GM12878 (cell line): ENCODE data around the gene SLC26A11. TPM values are rescaled to one million over a fixed set of nuclear protein-coding genes. Genes with fewer than 3 reads are reported as not detected.

Source experiments
- ATAC-seq: fragments of 200-7000 bp; cut with Tn5 transposase; 3 replicates; pipeline ENCODE4 v1.9.1; 2020; ENCODE audit warnings: mild to moderate bottlenecking, moderate library complexity
- BruUV-seq: library from RNA; stranded (reverse); fragments of 400-500 nt; replicated peaks from 2 replicates; lab custom pipeline; 2021; lab: Mats Ljungman, UMichigan
- CTCF ChIA-PET: fragments of 300-600 bp; sonication (Branson Sonifier 250); formaldehyde crosslinking; extraction: SDS; loops from one replicate; lab custom pipeline; 2021; ENCODE audit warnings: inconsistent platforms; lab: Yijun Ruan, JAX
- POLR2A ChIA-PET: fragments of 350-600 bp; formaldehyde crosslinking; extraction: SDS; loops from one replicate; lab custom pipeline; 2021; ENCODE audit warnings: inconsistent platforms; lab: Charles Lee
- RAD21 ChIA-PET: fragments of 300-600 bp; sonication (Branson Sonifier 250); formaldehyde crosslinking; loops from one replicate; lab custom pipeline; 2023; ENCODE audit warnings: antibody characterized with exemption; ENCODE audit not compliant: unreplicated experiment; lab: Charles Lee
- SMC1A ChIA-PET: fragments of 300-600 bp; sonication (Branson Sonifier 250); formaldehyde crosslinking; loops from one replicate; lab custom pipeline; 2023; ENCODE audit not compliant: unreplicated experiment, uncharacterized antibody; lab: Charles Lee
- DNase-seq: peaks from one replicate; pipeline ENCODE4 v3.0.0-alpha.2; 2011; ENCODE audit warnings: low read depth, low spot score
- FAIRE-seq: peaks from 3 replicates; lab custom pipeline; 2011; peaks lifted over from hg19 to GRCh38; lab: Jason Lieb, UNC
- H2AFZ ChIP-seq: 2 replicates; pipeline ENCODE4 v1.6.0; 2011; ENCODE audit warnings: low read depth, low read length, control low read depth; ENCODE audit not compliant: control insufficient read depth
- H3K27ac ChIP-seq: 2 replicates; pipeline ENCODE4 v1.5.1; 2011; ENCODE audit warnings: control low read depth; ENCODE audit not compliant: control insufficient read depth, insufficient read depth
- H3K27me3 ChIP-seq, 2 experiments: replicated peaks in 1 of 2; 2 replicates each; pipeline versions ENCODE4 v1.6.0 to v1.6.1; 2011; ENCODE audit warnings: low read length in 1 of 2; ENCODE audit not compliant: control insufficient read depth in 2 of 2, insufficient read depth in 2 of 2
- H3K36me3 ChIP-seq, 2 experiments: 2 replicates each; pipeline ENCODE4 v1.5.1; 2011; ENCODE audit warnings: low read length in 1 of 2; ENCODE audit not compliant: control insufficient read depth in 2 of 2, insufficient read depth in 2 of 2
- H3K4me1 ChIP-seq: 2 replicates; pipeline ENCODE4 v1.6.1; 2011; ENCODE audit warnings: mild to moderate bottlenecking, low read length, moderate library complexity, mixed read lengths; ENCODE audit not compliant: control insufficient read depth, insufficient read depth
- H3K4me2 ChIP-seq: 2 replicates; pipeline ENCODE4 v1.6.0; 2011; ENCODE audit warnings: control low read depth; ENCODE audit not compliant: control insufficient read depth, insufficient read depth
- H3K4me3 ChIP-seq: fragments of 200-600 bp; sonication (generic); 2 replicates; pipeline ENCODE4 v1.5.1; 2016
- H3K79me2 ChIP-seq: 2 replicates; pipeline ENCODE4 v1.6.0; 2011; ENCODE audit warnings: low read length; ENCODE audit not compliant: control insufficient read depth, insufficient read depth
- H3K9ac ChIP-seq: 2 replicates; pipeline ENCODE4 v1.8.0; 2011; ENCODE audit warnings: low read length, control low read depth, mixed read lengths; ENCODE audit not compliant: control insufficient read depth, insufficient read depth
- H3K9me3 ChIP-seq: replicated peaks from 3 replicates; pipeline ENCODE4 v1.5.1; 2011; ENCODE audit warnings: mild to moderate bottlenecking, low read length; ENCODE audit not compliant: control insufficient read depth, insufficient read depth
- H4K20me1 ChIP-seq: 2 replicates; pipeline ENCODE4 v1.6.0; 2011; ENCODE audit not compliant: control insufficient read depth, insufficient read depth
- BCL11A ChIP-seq: IDR thresholded peaks from 2 replicates; pipeline ENCODE4 v1.6.1; 2011; ENCODE audit warnings: low read depth, low read length
- E2F8 ChIP-seq: fragments of 450-650 bp; IDR thresholded peaks from 2 replicates; pipeline ENCODE4 v1.6.1; 2018; ENCODE audit warnings: mild to moderate bottlenecking, low read depth, moderate library complexity; ENCODE audit not compliant: partially characterized antibody
- E4F1 ChIP-seq: fragments of 450-650 bp; IDR thresholded peaks from 2 replicates; pipeline ENCODE4 v1.6.1; 2018; ENCODE audit warnings: borderline replicate concordance, mild to moderate bottlenecking; ENCODE audit not compliant: partially characterized antibody
- EED ChIP-seq: sonication (generic); IDR thresholded peaks from 2 replicates; pipeline ENCODE4 v1.6.1; 2016; ENCODE audit warnings: antibody characterized with exemption, low read depth
- ESRRA ChIP-seq: IDR thresholded peaks from 2 replicates; pipeline ENCODE4 v1.6.1; 2012; ENCODE audit warnings: mild to moderate bottlenecking, low read length, improper control_type of control experiment
- MEF2A ChIP-seq: IDR thresholded peaks from 2 replicates; pipeline ENCODE4 v1.6.1; 2011; ENCODE audit warnings: low read depth, mild to moderate bottlenecking, low read length, moderate library complexity; ENCODE audit not compliant: insufficient read depth
- PML ChIP-seq: IDR thresholded peaks from 2 replicates; pipeline ENCODE4 v1.6.1; 2012; ENCODE audit warnings: low read length, inconsistent platforms
- RFX5 ChIP-seq: IDR thresholded peaks from 2 replicates; pipeline ENCODE4 v1.6.1; 2011; ENCODE audit warnings: low read depth, low read length, improper control_type of control experiment
- SMC3 ChIP-seq: IDR thresholded peaks from 2 replicates; pipeline ENCODE4 v1.6.1; 2011; ENCODE audit warnings: low read length, improper control_type of control experiment, borderline replicate concordance
- SP1 ChIP-seq: IDR thresholded peaks from one replicate; pipeline ENCODE4 v1.6.1; 2011; ENCODE audit warnings: low read depth, low read length
- SPI1 ChIP-seq: IDR thresholded peaks from 2 replicates; pipeline ENCODE4 v1.6.1; 2011; ENCODE audit warnings: low read depth, mild to moderate bottlenecking, low read length, moderate library complexity, borderline replicate concordance; ENCODE audit not compliant: insufficient read depth
- TBL1XR1 ChIP-seq: IDR thresholded peaks from 2 replicates; pipeline ENCODE4 v1.6.1; 2012; ENCODE audit warnings: low read depth, low read length, improper control_type of control experiment
- ZBTB11 ChIP-seq: fragments of 450-650 bp; formaldehyde crosslinking; IDR thresholded peaks from 2 replicates; pipeline ENCODE4 v1.5.0; 2022; ENCODE audit warnings: mild to moderate bottlenecking, missing genetic modification characterization
- ZBTB33 ChIP-seq: fragments of 450-650 bp; IDR thresholded peaks from 2 replicates; pipeline ENCODE4 v1.6.1; 2017; ENCODE audit warnings: mild to moderate bottlenecking
- ZNF217 ChIP-seq: fragments of 450-650 bp; IDR thresholded peaks from 2 replicates; pipeline ENCODE4 v1.6.1; 2017; ENCODE audit warnings: antibody characterized with exemption, mild to moderate bottlenecking
- WGBS: methylation state at CpG from one replicate; pipeline ENCODE4 v1.1.6; 2016; ENCODE audit warnings: low lambda C conversion rate; ENCODE audit not compliant: insufficient replicate concordance, insufficient coverage; ENCODE audit errors: missing lambda C conversion rate; 5-methylcytosine and 5-hydroxymethylcytosine counted together
- in situ Hi-C: fragments of 300-500 bp; cut with MboI; formaldehyde crosslinking; loops from 9 replicates; pipeline ENCODE4 v1.14.3; 2018; ENCODE audit warnings: mixed read lengths
- intact Hi-C: fragments of 100-400 bp; cut with micrococcal nuclease; formaldehyde crosslinking; loops from one replicate; pipeline ENCODE4 v1.14.2; 2022; ENCODE audit not compliant: unreplicated experiment
- polyA plus RNA-seq, 11 experiments: library from polyadenylated mRNA; depleted of rRNA in 4 of 11; unstranded in 6 of 11; stranded (reverse) in 5 of 11; fragments of >200 nt; fragmentation: Nextera tagmentation in 4 of 11; fragmentation: Illumina TruSeq in 1 of 11; extraction: Ambion mirVana in 4 of 11; extraction: Trizol in 1 of 11; gene quantifications; 1 replicate in 1 of 11; 2 replicates in 10 of 11; pipeline versions ENCODE4 v1.2.1 to v1.2.3, GENCODE V29; 2011 to 2016; ENCODE audit warnings: inconsistent platforms in 2 of 11, missing spikeins in 2 of 11, low read depth in 1 of 11
- total RNA-seq, 4 experiments: library from RNA; depleted of rRNA in 3 of 4; stranded (reverse); fragments of >200 nt in 3 of 4; fragmentation: Illumina TruSeq in 1 of 4; extraction: Trizol in 1 of 4; gene quantifications; 2 replicates each; pipeline versions ENCODE4 v1.2.1 to v1.2.3, GENCODE V29; 2013 to 2021

Gene SLC26A11
- total and polyA plus RNA-seq, 10 of the 15 experiments (the other 5 are each of a cell fraction or from before 2014, with no cell fraction given) = 0.05 to 4.1 (median 1.2) TPM; not detected in 1

GRCh38 chr17:80227666-80228065, 7.4 kb downstream of the SLC26A11 start:
- Histone ChIP-seq H3K9ac (no peak overlapping the region), H2AFZ (no peak overlapping the region), H3K4me2 (no peak overlapping the region), H3K27me3 (no peaks in the 10 kb centered on the region), H3K4me3 (no peak overlapping the region), H3K79me2 (no peaks in the 10 kb centered on the region), H3K27ac (no peak overlapping the region), H3K4me1 (no peaks in the 10 kb centered on the region), H3K36me3 (no peaks in the 10 kb centered on the region), H3K9me3 (peaks cover 3% of the 10 kb centered on the region; the same call in 2 of the 3 replicates), H4K20me1 (no peaks in the 10 kb centered on the region)
- RAD21 ChIA-PET = no interaction called here
- POLR2A ChIA-PET = no interaction called here
- SMC1A ChIA-PET = interaction anchor here (0.6 kb wide), 1 partner anchor 487 kb away, joined by 3 read pairs; no protein-coding TSS in a partner anchor
- ATAC-seq = no peak
- no TSS peak for BruUV-seq
- in situ Hi-C loops (no loop called here), intact Hi-C loops (no loop called here)
- CTCF ChIA-PET = no interaction called here
- 50% methylated on average over 11 of the region's 11 CpGs for WGBS
- DNase-seq = no peak
- no peak for FAIRE-seq
- TF ChIP-seq SMC3 (no peak), E4F1 (no peak), TBL1XR1 (no peak), PML (no peak), E2F8 (no peak), SP1 (no peak), RFX5 (no peak), ZNF217 (no peak), SPI1 (no peak), ZBTB33 (no peak), ESRRA (no peak), BCL11A (no peak), ZBTB11 (CRISPR knock-in tag) (no peak), EED (no peak), MEF2A (no peak)
